Panc1 (cell line): ENCODE results near the gene TBC1D7.

Experiments used
- SIN3A ChIP-seq: IDR thresholded peaks from 2 replicates; pipeline ENCODE4 v1.6.1; 2012; ENCODE audit warnings: low read depth, mild to moderate bottlenecking, low read length, moderate library complexity, borderline replicate concordance; ENCODE audit not compliant: insufficient read depth
- TF ChIP-seq, protein P1 (sequence below): fragments of 450-650 bp; IDR thresholded peaks from 2 replicates; pipeline ENCODE4 v1.5.1; 2017; ENCODE audit warnings: mild to moderate bottlenecking
- TF ChIP-seq, protein P2 (sequence below), 2 experiments: IDR thresholded peaks; 2 replicates each; pipeline ENCODE4 v1.6.1; 2011 to 2012; ENCODE audit warnings: low read depth in 2 of 2, control low read depth in 1 of 2, low read length in 1 of 2, mild to moderate bottlenecking in 1 of 2, moderate library complexity in 1 of 2; ENCODE audit not compliant: insufficient read depth in 1 of 2

DNA sequence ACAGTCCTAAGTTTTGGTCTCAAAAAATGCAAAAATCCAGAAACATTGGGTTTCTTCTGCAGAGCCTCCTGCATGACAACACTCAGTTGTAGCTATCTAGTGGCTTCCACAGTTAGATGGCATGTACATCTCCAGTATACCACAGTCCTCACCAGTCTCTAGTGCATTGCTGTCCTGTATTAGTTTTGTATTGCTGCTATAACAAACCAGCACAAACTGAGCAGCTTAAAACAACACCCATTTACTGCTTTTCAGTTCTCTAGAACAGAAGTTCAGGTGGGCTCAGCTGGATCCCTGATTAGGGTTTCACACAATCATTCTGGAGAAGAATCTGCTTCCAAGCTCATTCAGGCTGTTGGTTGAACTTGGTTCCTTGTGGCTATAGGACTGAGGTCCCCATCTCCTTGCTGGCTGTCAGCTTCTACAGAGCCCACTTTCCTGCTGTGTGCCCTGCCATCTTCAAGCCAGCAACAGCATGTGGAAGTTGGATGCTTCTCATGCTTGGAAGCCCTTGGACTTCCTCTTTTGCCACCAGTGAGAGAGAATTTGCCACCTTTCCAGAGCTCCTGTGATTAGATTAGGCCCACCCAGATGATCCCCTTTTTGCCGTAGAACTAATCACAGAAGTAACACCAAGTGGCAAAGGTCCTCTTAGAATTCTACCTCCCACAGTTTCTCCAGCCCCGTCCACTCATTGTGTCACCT is 48.9 kb upstream of the TBC1D7 start:
- TF ChIP-seq, protein P1, sequence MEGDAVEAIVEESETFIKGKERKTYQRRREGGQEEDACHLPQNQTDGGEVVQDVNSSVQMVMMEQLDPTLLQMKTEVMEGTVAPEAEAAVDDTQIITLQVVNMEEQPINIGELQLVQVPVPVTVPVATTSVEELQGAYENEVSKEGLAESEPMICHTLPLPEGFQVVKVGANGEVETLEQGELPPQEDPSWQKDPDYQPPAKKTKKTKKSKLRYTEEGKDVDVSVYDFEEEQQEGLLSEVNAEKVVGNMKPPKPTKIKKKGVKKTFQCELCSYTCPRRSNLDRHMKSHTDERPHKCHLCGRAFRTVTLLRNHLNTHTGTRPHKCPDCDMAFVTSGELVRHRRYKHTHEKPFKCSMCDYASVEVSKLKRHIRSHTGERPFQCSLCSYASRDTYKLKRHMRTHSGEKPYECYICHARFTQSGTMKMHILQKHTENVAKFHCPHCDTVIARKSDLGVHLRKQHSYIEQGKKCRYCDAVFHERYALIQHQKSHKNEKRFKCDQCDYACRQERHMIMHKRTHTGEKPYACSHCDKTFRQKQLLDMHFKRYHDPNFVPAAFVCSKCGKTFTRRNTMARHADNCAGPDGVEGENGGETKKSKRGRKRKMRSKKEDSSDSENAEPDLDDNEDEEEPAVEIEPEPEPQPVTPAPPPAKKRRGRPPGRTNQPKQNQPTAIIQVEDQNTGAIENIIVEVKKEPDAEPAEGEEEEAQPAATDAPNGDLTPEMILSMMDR = no peak
- TF ChIP-seq, protein P2, sequence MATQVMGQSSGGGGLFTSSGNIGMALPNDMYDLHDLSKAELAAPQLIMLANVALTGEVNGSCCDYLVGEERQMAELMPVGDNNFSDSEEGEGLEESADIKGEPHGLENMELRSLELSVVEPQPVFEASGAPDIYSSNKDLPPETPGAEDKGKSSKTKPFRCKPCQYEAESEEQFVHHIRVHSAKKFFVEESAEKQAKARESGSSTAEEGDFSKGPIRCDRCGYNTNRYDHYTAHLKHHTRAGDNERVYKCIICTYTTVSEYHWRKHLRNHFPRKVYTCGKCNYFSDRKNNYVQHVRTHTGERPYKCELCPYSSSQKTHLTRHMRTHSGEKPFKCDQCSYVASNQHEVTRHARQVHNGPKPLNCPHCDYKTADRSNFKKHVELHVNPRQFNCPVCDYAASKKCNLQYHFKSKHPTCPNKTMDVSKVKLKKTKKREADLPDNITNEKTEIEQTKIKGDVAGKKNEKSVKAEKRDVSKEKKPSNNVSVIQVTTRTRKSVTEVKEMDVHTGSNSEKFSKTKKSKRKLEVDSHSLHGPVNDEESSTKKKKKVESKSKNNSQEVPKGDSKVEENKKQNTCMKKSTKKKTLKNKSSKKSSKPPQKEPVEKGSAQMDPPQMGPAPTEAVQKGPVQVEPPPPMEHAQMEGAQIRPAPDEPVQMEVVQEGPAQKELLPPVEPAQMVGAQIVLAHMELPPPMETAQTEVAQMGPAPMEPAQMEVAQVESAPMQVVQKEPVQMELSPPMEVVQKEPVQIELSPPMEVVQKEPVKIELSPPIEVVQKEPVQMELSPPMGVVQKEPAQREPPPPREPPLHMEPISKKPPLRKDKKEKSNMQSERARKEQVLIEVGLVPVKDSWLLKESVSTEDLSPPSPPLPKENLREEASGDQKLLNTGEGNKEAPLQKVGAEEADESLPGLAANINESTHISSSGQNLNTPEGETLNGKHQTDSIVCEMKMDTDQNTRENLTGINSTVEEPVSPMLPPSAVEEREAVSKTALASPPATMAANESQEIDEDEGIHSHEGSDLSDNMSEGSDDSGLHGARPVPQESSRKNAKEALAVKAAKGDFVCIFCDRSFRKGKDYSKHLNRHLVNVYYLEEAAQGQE (IDR thresholded peaks at IDR 0.05; ENCODE audit: insufficient read depth in 1 of 2, low read depth in 2 of 2, low read length in 1 of 2) = no peak
- no peak for TF ChIP-seq SIN3A
